Stimulated activated CD4-positive, alpha-beta T cell treated with anti-CD3 and anti-CD28 coated beads, Interleukin-1b, Interleukin-23, amount 100 ng/mL, for 48 hours (primary cell): ENCODE data around the gene PPIC.
A peak's percentile ranks its signal among the peaks of the same experiment; 100 is the strongest.
"Not testable (repeated sequence)": the region's sequence is repeated elsewhere in the genome, so short reads cannot be mapped to it uniquely, and the experiment has no call there.

Source experiments
- DNase-seq: peaks from one replicate; pipeline ENCODE4 v3.0.0-alpha.2; 2020

Gene PPIC

DNA sequence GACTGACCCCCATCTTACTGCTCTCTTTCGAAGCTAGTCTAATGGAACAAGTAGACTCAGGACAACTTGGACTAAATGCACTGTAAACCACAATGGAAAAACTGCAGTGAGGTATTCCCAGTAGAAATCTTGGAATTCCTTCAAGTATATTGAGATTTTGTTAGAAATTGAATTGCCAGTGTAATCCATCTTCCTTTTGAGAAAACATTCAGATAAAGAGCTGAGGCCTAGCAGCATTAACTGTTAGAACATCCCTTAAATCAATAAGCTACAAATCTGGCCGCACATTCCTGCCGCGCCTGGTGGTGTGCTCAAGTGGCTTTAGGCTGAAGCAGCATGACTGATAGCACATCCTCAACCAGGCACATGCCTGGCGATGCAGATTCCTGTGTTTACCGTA, 29.3 kb downstream of the PPIC start:
- DNase-seq: no peak

- no peak for DNase-seq
These were observed 34.7 kb downstream of the PPIC start for GRCh38 chr5:123001808-123002207.

- no peak for DNase-seq
These were observed 35.8 kb downstream of the PPIC start for GRCh38 chr5:123000731-123001130.

DNA sequence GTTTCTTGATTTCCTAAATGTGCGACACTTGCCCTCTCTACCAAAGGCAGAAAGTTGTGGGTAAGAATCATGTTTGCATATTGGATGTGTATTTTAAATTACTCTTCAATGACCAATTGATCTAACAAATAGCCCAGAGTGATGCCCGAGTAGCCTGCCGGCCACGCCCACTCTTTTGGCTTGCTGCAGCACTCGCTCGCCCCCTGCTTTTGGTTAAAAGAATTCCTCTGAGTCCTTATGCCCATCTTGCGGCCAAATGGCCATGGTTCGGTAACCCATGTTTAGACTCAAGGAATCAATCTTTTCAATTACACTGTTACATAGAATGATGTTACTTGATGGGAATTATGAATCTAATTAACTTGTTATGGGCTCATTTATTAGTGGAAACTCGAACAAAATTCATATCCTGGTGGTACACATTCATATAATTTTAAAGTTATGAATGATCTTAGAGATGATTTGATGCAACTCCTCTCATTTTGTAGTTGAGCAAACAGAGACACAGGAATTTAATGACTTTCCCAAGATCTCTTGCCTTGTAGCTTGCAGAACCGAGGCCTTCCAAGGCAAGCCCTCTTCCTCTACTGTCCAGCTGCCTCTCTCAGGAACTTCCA, 36.5 kb downstream of the PPIC start:
- DNase-seq: peak; percentile 8

- DNase-seq: no peak
These were observed 39.2 kb downstream of the PPIC start for GRCh38 chr5:122997294-122997693.

DNA sequence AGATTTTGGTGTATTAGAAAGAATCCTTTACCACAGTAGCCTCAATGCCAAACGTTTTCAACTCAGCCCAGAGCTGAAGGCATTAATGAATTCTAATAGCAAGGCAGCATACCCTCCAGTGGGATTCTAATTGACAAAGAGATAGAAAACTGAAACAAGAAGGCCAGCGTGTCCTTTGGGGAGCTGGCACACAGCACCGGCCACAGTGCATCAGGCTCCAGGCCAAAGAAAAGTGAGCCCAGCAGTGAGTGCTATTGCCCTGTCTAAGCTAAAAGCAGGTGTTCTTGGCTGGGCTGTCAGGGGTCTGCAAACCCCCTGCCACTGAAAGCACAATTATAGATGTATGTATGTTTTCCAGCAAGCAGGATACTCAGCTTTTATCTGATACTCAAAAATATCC, 40.4 kb downstream of the PPIC start:
- DNase-seq: no peak

DNA sequence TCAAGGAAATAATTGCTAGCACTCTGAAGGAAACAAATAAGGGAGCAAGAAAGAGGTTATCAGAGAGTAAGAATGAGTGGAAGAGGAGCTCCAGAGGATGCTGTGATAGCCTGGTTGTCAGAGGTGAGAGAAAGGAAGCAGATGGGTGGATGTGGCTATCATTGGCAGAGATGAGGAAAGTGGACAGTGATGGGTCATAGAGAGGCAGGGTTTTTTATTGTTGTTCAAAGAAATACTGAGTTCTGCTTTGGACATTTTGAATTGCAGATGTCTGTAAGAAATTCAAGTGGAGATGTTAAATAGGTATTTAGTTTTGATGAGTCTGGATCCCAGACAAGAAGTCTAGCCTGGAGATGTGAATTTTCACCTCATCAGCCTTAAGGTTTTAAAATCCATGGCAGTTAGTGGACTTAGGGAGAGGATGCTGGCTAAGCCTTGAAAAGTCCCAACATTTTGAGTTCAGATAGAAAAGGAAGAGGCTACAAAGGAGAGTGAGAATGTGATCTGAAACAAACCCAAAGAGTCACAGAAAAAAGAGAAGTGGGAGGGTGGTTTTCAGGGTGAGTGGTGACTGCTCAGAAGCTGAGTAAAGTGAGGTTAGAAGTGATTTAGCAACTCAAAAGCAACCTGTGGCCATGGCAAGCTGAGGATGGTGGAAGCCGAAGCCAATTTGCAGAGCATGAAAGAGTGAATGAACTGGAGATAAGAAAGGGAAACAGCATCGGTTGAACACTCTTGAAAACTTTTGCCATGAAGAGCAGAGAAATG, 50.4 kb downstream of the PPIC start:
- no peak for DNase-seq

DNA sequence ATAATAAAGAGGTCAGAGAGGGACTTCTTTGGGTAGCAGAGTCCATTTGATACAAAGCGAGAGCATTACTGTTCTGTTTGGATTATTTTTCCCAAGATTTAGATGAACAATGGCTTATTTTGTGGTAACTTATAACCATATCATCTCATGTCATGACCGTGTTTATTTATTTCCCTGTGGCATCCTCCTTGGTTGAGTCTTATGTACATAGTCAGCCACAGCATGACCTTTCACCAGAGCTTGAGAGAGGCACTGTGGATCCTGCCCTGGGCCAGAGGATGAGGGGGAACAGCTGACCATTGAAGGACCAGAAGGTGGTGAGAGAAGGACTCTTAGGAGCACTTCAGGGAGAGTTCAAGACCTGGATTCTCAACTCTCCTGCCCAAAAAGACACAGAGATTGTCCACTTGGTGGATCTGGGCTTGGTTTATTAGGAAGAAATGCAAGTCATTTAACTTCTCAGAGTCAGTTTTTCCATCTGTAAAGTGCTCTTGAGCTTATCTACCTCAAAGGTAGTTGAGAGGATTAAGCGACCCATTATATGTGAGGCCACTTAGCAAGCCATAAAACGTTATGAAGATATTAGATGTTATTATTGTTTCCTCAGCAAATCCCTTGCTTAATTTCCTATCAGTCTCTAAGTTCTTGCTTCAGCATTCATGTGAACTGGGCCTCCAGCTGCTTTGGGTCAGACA, 51.4 kb downstream of the PPIC start:
- DNase-seq: no peak

DNA sequence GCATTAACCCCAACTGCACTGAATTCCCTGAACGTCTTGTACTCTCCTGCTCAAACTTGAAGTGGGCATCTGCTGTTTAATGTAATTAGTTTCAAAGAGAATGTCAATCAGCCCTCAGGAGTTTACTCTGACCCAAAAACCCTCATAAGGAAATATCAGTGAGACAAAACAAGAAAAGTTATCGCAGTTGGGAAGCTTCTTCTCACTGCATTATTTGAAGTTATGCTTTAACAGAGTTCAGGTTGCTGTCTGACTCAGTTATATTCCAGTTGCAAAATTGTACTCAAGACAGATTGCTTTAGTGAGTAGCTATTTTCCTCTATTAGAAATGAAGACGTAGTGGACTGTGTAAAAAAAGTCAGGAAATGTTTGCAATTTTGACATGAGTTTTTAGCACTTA, 52.1 kb downstream of the PPIC start:
- DNase-seq: no peak

DNA sequence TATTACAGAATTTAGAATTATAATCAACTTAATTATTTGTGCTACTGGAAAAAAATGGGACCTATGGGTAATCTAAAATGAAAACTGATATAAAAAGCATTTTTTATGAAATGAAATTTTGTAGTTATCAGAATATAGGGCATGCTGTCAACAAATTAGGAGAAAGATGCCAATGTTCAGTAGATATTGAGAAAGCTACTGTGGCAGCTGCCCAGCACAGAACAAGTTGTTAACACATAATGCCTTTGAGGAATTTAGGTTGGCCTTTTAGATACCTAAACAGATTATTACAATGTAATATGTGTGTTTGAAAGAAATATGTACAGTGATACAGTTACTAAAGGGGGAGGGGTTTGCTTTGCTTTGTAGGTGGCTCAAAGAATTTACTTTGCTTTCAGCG, 54.1 kb downstream of the PPIC start:
- DNase-seq: no peak

- DNase-seq: no peak
These were observed 54.7 kb downstream of the PPIC start for GRCh38 chr5:122981846-122982245.

GRCh38 chr5:122978644-122979297, 57.8 kb downstream of the PPIC start:
- no peak for DNase-seq

DNA sequence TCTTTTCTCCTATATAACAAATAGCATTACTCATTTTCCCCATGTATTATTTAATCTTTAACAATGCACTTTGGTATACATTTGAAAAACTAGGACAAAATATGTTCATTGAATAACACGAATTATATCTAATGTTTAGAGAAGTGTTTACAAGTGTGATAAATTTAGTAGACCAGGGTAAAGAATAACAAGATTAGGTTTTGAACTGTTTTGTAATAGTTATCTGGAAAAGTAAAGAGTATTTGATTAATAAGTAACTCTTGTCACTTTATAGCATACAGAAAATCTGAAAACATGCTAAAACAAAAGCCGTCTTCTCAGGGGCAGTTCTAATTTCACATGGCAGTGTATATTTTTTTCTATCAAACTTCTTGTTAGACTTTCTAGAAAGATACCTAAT, 58.5 kb downstream of the PPIC start:
- no peak for DNase-seq

GRCh38 chr5:122977319-122977718, 59.2 kb downstream of the PPIC start:
- DNase-seq: no peak

GRCh38 chr5:122974251-122974650, 62.3 kb downstream of the PPIC start:
- DNase-seq: not testable (repeated sequence)

GRCh38 chr5:122973759-122974158, 62.8 kb downstream of the PPIC start:
- not testable (repeated sequence) for DNase-seq
